Natural killer cell (primary cell): Measurements from ENCODE around the gene HSPBP1. TPM values are rescaled to one million over a fixed set of nuclear protein-coding genes. Genes with fewer than 3 reads are reported as not detected.

ENCODE experiments used
- ATAC-seq, 3 donors: fragments of 150-1000 bp in 2 of 3; fragments of 200-7000 bp in 1 of 3; cut with Tn5 transposase; 1 replicate in 1 of 3; 2 replicates in 2 of 3; pipeline ENCODE4 v1.10.0; 2021; ENCODE audit warnings: mild to moderate bottlenecking in 2 of 3, moderate library complexity in 2 of 3
- DNase-seq, 2 donors: peaks; one replicate each; pipeline versions ENCODE4 v3.0.0 to v3.0.0-alpha.2; 2013 to 2021; ENCODE audit warnings: mixed read lengths in 1 of 2
- H3K27ac ChIP-seq: one replicate; pipeline ENCODE4 v1.5.1; 2013; ENCODE audit warnings: mild to moderate bottlenecking, low read length
- H3K27me3 ChIP-seq: one replicate; pipeline ENCODE4 v1.6.1; 2013; ENCODE audit warnings: low read length; ENCODE audit not compliant: control insufficient read depth, insufficient read depth
- H3K36me3 ChIP-seq: one replicate; pipeline ENCODE4 v1.6.1; 2013; ENCODE audit warnings: low read length; ENCODE audit not compliant: control insufficient read depth, insufficient read depth
- H3K4me1 ChIP-seq: one replicate; pipeline ENCODE4 v1.6.1; 2013; ENCODE audit warnings: low read length; ENCODE audit not compliant: control insufficient read depth, insufficient read depth
- H3K4me3 ChIP-seq: one replicate; pipeline ENCODE4 v1.5.1; 2013; ENCODE audit warnings: low read length
- H3K9me3 ChIP-seq: one replicate; pipeline ENCODE4 v1.6.1; 2013; ENCODE audit warnings: low read length; ENCODE audit not compliant: control insufficient read depth, insufficient read depth
- H3K27ac Mint-ChIP-seq, 2 donors: one replicate each; pipeline ENCODE4 v1.8.0; 2022; ENCODE audit warnings: mild to moderate bottlenecking in 2 of 2, mixed read lengths in 2 of 2, moderate library complexity in 1 of 2
- H3K27me3 Mint-ChIP-seq, 2 donors: one replicate each; pipeline ENCODE4 v1.8.0; 2022; ENCODE audit warnings: low read depth in 2 of 2, mixed read lengths in 2 of 2
- H3K36me3 Mint-ChIP-seq: one replicate; pipeline ENCODE4 v1.8.0; 2022; ENCODE audit warnings: mixed read lengths
- H3K4me1 Mint-ChIP-seq, 2 donors: one replicate each; pipeline ENCODE4 v1.8.0; 2022; ENCODE audit warnings: mixed read lengths in 2 of 2
- H3K4me3 Mint-ChIP-seq: one replicate; pipeline ENCODE4 v1.8.0; 2022; ENCODE audit warnings: mild to moderate bottlenecking, moderate library complexity, mixed read lengths
- H3K9me3 Mint-ChIP-seq, 2 donors: one replicate each; pipeline ENCODE4 v1.8.0; 2022; ENCODE audit warnings: mixed read lengths in 2 of 2
- CTCF ChIP-seq: fragments of 200-600 bp; IDR thresholded peaks from one replicate; pipeline ENCODE4 v1.8.0; 2022; ENCODE audit warnings: antibody characterized with exemption
- WGBS: methylation state at CpG from one replicate; pipeline ENCODE4 v1.1.7; 2013; ENCODE audit warnings: missing lambda C conversion rate; ENCODE audit not compliant: insufficient coverage; 5-methylcytosine and 5-hydroxymethylcytosine counted together
- intact Hi-C: fragments of 100-400 bp; cut with micrococcal nuclease; formaldehyde crosslinking; loops from one replicate; pipeline ENCODE4 v1.14.2; 2022
- total RNA-seq, 4 donors: library from RNA; stranded (reverse); fragments of 120-200 nt in 1 of 4; gene quantifications; one replicate each; pipeline versions ENCODE4 v1.2.3 to v1.2.4, GENCODE V29; 2013 to 2022

Gene HSPBP1
- total RNA-seq, 3 donors from 2014 or later (not counting 1 experiment from before 2014, with no cell fraction given): 17.1 to 19.5 (median 18.5) TPM

GRCh38 chr19:55231391-55232285 is 48.3 kb downstream of the HSPBP1 start:
- Mint-ChIP-seq H3K27ac (no peak overlapping the region), H3K36me3 (peaks cover 16% of the 10 kb centered on the region), H3K9me3 (no peaks in the 10 kb centered on the region), H3K27me3 (no peaks in the 10 kb centered on the region), H3K4me1 (peaks cover 12 to 14% of the 10 kb centered on the region in 2 donors), H3K4me3 (no peak overlapping the region)
- H3K4me3 ChIP-seq: no peak overlapping the region
- no peaks in the 10 kb centered on the region for H3K9me3 ChIP-seq
- ATAC-seq: no peak
- DNase-seq: no peak
- TF ChIP-seq CTCF: no peak
- intact Hi-C loops: no loop called here
- WGBS: 95% methylated on average over 30 of the region's 30 CpGs
- no peak overlapping the region for H3K27ac ChIP-seq
- H3K27me3 ChIP-seq: no peaks in the 10 kb centered on the region
- no peaks in the 10 kb centered on the region for H3K4me1 ChIP-seq
- H3K36me3 ChIP-seq: peaks cover 87% of the 10 kb centered on the region

DNA sequence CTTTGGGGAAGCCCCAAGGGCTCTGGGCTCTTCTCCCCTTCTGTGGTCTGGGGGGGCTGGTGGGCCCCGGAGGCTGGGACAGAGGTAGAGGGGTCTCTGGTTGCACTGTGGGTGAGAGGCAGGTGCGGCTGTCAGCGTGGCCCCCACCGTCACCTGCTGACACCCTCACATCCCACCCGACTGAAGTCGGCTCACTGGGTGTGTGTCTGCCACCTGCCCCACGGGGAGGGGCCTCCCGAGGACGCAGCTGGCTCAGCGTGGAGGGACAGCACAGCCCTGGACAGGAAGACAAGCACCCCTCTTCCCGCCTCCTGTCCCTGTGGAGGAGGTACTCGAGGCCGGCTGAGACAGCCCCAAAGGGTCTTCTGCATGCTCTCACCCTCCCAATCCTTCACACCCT is 49.1 kb downstream of the HSPBP1 start:
- 92% methylated on average over 12 of the region's 13 CpGs for WGBS
- peaks cover 79% of the 10 kb centered on the region for H3K36me3 ChIP-seq
- no peak for TF ChIP-seq CTCF

DNA sequence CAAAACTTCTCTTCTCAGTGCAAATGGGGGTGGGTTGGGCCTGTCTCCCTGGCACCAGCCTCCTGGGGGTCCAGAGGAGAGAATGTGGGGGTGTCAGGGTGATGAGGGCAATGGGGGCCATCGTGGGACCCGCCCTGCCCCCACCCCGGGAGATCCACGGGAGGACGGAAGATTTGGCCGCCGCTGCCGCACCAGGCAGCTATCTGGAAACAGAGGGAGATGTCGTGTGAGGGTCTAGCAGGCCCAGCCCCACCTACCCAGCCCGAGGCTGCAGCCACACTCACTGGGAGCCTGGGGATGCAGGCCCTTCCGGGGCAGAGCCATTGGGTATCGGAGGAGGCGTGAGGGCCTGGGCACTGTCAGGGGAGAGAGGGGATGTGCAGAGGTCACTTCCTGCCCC is 49.6 kb downstream of the HSPBP1 start:
- H3K27me3 Mint-ChIP-seq: no peaks in the 10 kb centered on the region
- H3K4me3 ChIP-seq: no peak overlapping the region
- peak overlapping the region in 1 of 2 donors; percentile 63 for H3K27ac Mint-ChIP-seq
- no peak for ATAC-seq
- no peaks in the 10 kb centered on the region for H3K27me3 ChIP-seq
- H3K4me3 Mint-ChIP-seq: no peak overlapping the region
- no peak overlapping the region for H3K27ac ChIP-seq
- peaks cover 16% of the 10 kb centered on the region for H3K36me3 Mint-ChIP-seq
- H3K9me3 Mint-ChIP-seq: no peaks in the 10 kb centered on the region
- intact Hi-C loops: no loop called here
- no peak for TF ChIP-seq CTCF
- peaks cover 12 to 15% of the 10 kb centered on the region in 2 donors for H3K4me1 Mint-ChIP-seq
- peaks cover 78% of the 10 kb centered on the region for H3K36me3 ChIP-seq
- H3K9me3 ChIP-seq: no peaks in the 10 kb centered on the region
- H3K4me1 ChIP-seq: no peaks in the 10 kb centered on the region
- WGBS: 95% methylated on average over 10 of the region's 13 CpGs
- no peak for DNase-seq

More for the DNA sequence above, 49.1 kb downstream of the HSPBP1 start:
- no peaks in the 10 kb centered on the region for H3K4me1 ChIP-seq
- intact Hi-C loops: no loop called here
- peaks cover 11 to 12% of the 10 kb centered on the region in 2 donors for H3K4me1 Mint-ChIP-seq
- H3K27me3 Mint-ChIP-seq: no peaks in the 10 kb centered on the region
- H3K9me3 ChIP-seq: no peaks in the 10 kb centered on the region
- H3K27ac ChIP-seq: no peak overlapping the region
- no peak overlapping the region for H3K27ac Mint-ChIP-seq
- ATAC-seq (no peak), DNase-seq (no peak)
- no peaks in the 10 kb centered on the region for H3K9me3 Mint-ChIP-seq
- H3K36me3 Mint-ChIP-seq: peaks cover 16% of the 10 kb centered on the region
- no peaks in the 10 kb centered on the region for H3K27me3 ChIP-seq
- no peak overlapping the region for H3K4me3 Mint-ChIP-seq
- H3K4me3 ChIP-seq: no peak overlapping the region
